HG03439 (cell line): Measurements from ENCODE around the gene KRT27.
"Not testable (repeated sequence)": the region's sequence is repeated elsewhere in the genome, so short reads cannot be mapped to it uniquely, and the experiment has no call there.

Experiments used
- ATAC-seq: cut with Tn5 transposase; IDR thresholded peaks from one replicate; pipeline ENCODE4 v1.9.1; 2021; ENCODE audit warnings: mild to moderate bottlenecking, moderate library complexity; ENCODE audit not compliant: unreplicated experiment

Gene KRT27

GRCh38 chr17:40760105-40761016, 22.0 kb downstream of the KRT27 start:
- no peak for ATAC-seq

- ATAC-seq, result no peak
Measured at GRCh38 chr17:40755231-40755630, 27.1 kb downstream of the KRT27 start, which contains the start of gene KRT25. TSS of gene KRT25 (minus strand) at chr17:40755331. CDS start at chr17:40755271, 60 bp downstream.

- ATAC-seq, result no peak
Measured at GRCh38 chr17:40753804-40754203, 28.5 kb downstream of the KRT27 start.

- no peak for ATAC-seq
Measured at GRCh38 chr17:40751065-40751464, 31.3 kb downstream of the KRT27 start.

- ATAC-seq, result no peak
Measured at GRCh38 chr17:40750391-40750790, 32.0 kb downstream of the KRT27 start.

GRCh38 chr17:40748666-40749065, 33.7 kb downstream of the KRT27 start:
- ATAC-seq, result not testable (repeated sequence)

- ATAC-seq, result no peak
Measured at GRCh38 chr17:40738553-40738952, 43.8 kb downstream of the KRT27 start.

- no peak for ATAC-seq
Measured at GRCh38 chr17:40735016-40735415, 47.3 kb downstream of the KRT27 start.

GRCh38 chr17:40734018-40734417, 48.3 kb downstream of the KRT27 start:
- ATAC-seq, result no peak

GRCh38 chr17:40730970-40731369, 51.4 kb downstream of the KRT27 start:
- ATAC-seq, result no peak

GRCh38 chr17:40727447-40728231, 54.7 kb downstream of the KRT27 start:
- no peak for ATAC-seq

GRCh38 chr17:40726919-40727318, 55.4 kb downstream of the KRT27 start:
- no peak for ATAC-seq
